Stromal cell of bone marrow (primary cell): Measurements from ENCODE around the gene SORCS2.
A peak's percentile ranks its signal among the peaks of the same experiment; 100 is the strongest.

ENCODE experiments used
- DNase-seq: peaks from one replicate; pipeline ENCODE4 v3.0.0-alpha.2; 2012; ENCODE audit warnings: low read depth

SORCS2 gene

GRCh38 chr4:7635445-7636239, 443.3 kb downstream of the SORCS2 start:
- no peak for DNase-seq

- no peak for DNase-seq
Measured at GRCh38 chr4:7636240-7636508, 443.8 kb downstream of the SORCS2 start.

DNA sequence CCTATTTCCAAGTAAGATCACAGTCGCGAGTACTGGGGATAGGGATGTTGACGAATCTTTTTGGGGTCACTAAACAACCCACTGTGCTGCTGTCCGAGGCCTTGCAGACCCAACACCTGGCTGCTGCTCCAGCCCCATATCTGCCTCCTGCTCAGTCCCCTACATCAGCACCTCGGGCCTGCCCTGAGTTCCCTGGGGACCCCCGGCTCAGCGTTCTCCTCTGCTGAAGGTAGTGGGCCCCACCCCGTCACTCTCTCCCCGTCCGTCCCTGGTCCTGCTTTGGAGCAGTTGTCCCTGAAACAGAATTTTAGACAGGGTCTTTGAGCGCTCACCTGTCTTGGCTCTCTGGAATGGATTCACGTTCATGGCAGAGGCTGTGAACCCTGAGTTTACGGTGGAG, 444.8 kb downstream of the SORCS2 start:
- no peak for DNase-seq

DNA sequence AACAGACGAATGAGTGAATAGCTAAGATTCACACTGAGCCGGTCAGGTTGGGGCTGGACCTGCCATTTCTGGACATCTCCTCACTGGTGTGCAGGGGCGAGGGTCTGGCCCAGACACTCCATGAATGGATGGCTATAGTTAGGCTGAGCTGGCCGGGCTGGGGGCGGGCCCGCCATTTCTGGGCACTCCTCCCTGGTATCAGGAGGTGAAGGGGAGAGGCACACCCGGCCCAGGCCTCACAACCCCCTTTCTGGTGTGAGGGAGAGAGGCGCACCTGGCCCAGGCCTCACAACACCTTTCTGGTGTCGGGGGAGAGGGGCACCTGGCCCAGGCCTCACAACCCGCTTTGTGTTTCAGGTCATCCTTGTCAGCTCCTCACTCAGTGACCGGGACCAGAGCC, 445.6 kb downstream of the SORCS2 start:
- no peak for DNase-seq

GRCh38 chr4:7638489-7638888, 446.2 kb downstream of the SORCS2 start:
- no peak for DNase-seq

DNA sequence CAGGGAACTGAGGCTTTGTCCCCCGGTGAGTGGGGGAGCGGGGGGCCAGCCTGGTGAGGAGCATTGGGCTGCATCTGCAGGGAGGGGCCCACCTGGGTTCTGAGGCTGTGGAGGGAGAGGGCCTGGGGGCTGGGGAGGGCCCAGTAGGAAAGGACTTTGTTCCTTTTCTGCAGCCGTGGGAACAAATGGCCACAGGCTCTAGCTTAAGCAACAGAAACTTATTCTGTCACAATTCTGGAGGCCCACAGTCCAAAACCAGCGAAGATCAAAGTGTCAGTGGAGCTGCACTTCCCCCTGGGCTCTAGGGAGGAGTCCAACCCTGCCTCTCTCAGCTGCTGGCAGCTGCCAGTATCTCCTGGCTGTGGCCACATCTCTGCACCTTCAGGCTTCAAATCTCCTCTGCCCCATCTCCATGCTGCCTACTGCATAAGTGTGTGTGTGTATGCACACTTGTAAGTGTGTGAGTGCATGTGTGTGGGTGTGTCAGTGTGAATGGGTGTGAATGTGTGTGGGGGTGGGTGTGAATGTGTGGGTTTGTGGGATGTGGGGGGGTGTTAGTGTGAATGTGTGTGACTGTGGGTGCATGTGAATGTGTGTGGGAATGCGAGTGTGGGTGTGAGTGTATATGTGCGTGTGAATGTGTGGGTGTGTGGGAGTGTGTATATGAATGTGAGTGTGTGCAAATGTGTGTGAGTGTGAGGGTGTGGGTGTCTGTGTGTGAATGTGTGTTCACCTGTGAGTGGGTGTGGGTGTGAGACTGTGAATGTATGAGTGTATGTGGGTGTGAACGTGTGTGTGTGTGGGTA, 446.8 kb downstream of the SORCS2 start:
- DNase-seq, result no peak

- DNase-seq, result no peak
Measured at GRCh38 chr4:7640136-7640535, 447.8 kb downstream of the SORCS2 start.

DNA sequence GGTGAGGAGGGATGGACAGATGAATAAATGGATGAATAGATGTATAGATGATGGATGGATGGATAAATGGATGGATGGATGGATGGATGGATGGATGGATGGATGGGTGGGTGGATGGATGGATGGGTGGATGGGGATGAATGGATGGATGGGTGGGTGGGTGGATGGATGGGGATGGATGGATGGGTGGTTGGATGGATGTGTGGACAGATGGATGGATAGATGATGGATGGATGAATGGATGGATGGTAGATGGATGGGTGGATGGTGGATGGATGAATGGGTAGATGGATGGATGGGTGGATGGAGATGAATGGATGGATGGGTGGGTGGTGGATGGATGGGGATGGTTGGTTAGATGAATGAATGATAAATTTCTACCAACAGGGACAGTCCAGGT, 449.4 kb downstream of the SORCS2 start:
- DNase-seq, result no peak

GRCh38 chr4:7642741-7643458, 450.6 kb downstream of the SORCS2 start:
- no peak for DNase-seq

GRCh38 chr4:7645158-7645557, 452.8 kb downstream of the SORCS2 start:
- no peak for DNase-seq

DNA sequence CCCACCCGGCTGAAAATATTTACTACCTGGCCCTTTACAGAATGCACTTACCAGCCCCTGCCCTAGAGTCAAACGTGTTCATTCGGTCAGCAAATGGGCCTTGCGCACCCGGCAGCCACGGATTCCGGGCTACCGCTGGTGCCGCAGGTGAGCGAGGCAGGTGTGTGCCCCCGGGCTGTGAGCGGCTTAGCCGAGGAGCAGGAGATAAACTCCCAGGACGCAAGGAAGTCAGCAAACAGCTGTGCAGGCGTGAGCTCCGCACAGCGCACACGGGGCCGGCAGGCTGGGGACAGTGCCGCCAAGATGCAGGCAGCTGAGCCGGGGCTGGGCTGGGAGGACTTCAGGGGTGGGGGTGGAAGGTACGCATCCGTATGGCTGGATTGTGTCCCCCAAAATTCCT, 453.6 kb downstream of the SORCS2 start:
- DNase-seq, result no peak

DNA sequence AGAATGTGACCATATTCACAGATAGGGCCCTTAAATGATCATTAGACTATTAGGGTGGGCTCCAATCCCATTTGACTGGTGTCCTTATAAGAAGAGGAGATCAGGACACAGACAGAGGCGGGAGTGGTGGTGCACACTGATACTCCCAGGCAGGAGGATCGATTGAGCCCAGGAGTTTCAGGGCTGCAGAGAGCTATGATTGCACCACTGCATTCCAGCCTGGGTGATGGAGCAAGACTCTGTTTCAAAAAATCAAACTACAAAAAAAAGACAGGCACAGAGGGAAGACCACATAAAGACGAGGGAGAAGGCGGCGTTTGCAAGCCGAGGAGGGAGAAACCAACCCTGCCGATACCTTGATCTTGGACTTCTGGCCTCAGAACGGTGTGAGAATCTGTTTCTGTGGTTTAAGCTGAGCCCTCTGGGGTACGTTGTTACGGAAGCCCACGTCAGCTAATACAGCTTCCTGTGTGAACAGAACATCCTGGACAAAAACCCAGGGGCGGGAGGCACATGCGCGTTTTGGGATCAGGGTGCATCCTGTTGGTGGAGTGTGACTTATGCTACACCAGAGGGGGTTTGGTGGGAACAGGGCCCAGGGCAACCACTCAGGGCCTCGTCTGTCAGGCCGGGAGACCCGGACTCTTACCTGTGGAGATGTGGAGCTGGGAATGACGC, 454.2 kb downstream of the SORCS2 start:
- no peak for DNase-seq

DNA sequence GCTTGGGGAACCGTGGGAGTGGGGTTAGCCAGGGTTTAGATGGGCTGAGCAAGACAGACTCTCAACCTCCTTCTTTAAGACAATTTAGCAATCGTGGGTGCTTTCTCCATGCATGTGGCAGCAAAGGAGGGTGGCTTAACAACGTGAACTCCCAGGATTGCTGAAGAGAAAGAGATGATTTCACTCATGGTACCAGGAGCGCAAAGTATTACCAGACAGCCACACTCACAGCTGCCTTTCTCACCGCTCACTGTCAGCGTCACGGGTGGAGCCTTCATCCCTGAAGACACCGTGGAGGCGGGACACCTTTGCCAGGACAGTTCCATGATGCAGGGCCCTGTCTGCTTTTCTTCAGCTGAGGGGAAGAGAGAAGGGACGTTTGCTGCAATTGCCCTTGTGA, 454.8 kb downstream of the SORCS2 start:
- DNase-seq, result no peak

DNA sequence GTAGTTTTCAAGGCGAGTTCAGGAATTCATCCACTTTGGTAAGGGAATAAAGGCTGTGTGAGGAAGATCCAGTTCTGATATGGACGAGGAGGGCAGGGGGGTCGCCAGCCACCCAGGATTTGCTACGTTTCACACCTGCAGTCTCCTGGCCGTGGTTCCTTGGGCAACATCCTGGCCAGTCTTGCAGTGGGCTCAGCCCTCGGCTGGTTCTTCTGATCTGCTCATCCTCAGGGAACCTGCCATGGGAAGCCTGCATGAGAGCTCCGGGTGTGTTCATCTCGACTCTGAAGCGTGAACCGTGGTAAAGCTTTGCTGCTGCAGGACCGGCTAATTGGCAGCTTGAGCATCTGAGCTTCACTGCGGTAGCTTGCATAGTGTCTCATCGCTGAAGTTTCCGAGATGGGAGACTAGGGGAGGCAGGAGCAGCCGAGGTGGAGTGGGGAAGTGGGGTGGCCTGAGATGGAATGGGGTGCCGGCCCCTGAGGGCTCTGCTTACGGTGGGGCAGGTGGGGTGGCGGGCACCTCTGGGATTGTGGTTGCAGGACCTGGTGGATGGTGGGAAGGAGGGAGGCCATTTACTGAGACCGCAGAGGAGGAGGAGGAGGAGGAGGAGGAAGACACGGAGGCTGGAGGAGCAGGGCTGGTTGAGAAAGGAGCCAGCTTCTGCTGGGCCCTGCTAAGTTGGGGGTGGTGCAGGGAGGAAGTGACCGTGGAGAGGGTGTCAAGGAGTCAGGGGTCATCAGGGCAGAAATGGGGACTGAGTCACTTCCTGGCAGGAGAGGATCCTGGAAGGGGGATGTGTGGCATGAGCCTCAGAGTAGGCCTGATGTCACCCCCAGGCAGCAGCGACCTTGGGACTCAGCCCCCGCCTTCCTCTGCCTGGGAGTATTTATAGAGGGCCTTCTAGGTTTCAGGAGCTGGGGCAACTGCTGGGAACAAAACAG, 455.5 kb downstream of the SORCS2 start:
- peak; percentile 29 for DNase-seq

GRCh38 chr4:7648544-7649395, 456.4 kb downstream of the SORCS2 start:
- DNase-seq, result no peak

- no peak for DNase-seq
Measured at GRCh38 chr4:7649411-7649740, 457.0 kb downstream of the SORCS2 start.

- peak; percentile 70 for DNase-seq
Measured at GRCh38 chr4:7649741-7650531, 457.6 kb downstream of the SORCS2 start.

DNA sequence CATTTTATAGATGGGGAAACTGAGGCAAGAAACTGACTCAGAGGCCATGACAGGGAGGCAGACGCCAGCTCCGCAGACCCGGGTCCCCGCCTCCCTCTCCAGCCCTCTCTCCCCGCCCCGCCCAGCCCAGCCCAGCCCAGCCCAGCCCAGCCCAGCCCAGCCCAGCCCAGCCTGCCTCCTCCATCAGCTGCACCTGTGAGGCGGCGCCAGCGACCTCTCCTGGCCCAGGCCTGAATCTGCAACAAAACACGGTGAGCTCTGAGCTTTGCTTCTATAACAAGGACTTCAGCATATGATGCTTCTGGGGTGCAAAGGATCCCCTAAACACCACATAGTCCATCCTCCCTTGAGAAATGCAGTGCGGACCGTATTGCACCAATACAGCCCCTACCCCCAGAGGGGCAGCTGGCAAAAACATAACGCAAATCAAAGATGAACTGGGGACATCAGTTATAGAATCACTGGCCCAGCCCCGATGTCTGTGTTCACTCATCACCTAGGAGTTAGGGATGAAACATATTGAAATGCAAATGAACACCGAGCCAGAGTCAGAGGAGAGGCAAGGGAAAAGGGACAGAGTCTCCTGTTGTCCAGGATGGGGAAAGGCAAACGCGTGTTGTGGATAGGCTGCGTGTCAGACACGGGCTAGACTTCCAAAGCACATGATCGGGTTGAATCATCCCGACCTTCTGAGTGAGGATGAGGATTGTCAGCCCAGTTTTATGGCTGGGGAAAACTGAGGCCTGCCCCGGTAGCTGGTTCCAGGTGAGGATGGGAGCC, 458.5 kb downstream of the SORCS2 start:
- peak; percentile 12 for DNase-seq

DNA sequence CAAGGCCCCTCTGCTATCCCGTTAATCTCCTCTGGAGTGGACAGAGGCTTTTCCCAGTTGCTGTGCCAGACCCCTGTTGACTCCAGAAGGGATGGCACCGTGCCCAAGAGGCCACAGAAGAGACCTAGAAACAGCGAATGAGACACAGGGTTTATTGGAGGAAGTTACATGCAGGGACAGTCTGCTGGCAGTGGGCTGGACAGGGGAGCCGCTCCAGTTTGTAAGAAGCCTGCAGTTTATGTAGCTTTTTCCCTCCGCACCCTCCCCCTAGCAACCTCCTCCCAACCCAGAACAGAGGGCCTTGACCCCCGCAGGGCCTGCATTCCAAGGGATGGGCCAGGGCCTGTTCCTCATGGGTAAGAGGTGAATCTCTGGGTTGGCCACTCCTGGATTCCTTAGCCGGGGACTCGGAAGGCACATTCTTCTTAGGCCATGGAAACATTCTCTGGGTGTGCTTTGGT, 459.2 kb downstream of the SORCS2 start:
- DNase-seq, result no peak
